DMS 273 (cell line): Measurements from ENCODE around the gene CSRNP3.

Experiments
- DNase-seq: peaks from one replicate; lab custom pipeline; 2025; ENCODE audit not compliant: unreplicated experiment; lab: John Stamatoyannopoulos, UW

Gene CSRNP3

DNA sequence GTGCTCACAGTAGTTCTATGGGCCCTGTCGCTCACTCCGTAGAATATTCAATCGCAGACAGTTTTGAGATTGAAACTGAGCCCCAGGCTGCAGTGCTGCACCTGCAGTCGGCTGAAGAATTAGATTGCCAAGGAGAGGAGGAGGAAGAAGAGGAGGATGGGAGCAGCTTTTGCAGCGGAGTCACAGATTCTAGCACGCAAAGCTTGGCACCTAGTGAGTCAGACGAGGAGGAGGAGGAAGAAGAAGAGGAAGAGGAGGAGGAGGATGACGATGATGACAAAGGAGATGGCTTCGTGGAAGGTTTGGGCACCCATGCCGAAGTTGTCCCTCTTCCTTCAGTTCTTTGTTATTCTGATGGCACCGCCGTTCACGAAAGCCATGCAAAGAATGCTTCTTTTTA, 209.4 kb downstream of the CSRNP3 start:
- DNase-seq, result no peak

GRCh38 chr2:165679621-165680020, 210.1 kb downstream of the CSRNP3 start:
- no peak for DNase-seq

DNA sequence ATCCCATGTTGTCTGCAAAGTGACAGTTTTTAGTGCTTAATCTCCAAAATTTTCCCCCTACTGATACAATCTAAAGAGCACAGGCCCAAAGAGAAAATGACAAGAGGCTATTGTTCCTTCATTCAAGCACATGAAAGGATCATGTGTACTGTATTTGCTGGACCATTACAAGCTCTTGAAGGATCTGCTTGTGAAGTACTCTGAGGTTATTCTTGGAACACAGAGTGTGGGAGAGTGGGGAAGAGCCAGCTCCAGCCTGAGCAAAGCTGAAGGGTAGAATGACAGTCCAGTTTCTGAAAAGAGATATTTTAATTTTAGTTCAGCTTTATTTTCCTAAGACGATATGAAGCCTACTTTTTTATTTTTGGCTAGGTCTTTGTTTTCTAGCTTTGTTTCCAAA, 212.3 kb downstream of the CSRNP3 start:
- DNase-seq, result no peak

DNA sequence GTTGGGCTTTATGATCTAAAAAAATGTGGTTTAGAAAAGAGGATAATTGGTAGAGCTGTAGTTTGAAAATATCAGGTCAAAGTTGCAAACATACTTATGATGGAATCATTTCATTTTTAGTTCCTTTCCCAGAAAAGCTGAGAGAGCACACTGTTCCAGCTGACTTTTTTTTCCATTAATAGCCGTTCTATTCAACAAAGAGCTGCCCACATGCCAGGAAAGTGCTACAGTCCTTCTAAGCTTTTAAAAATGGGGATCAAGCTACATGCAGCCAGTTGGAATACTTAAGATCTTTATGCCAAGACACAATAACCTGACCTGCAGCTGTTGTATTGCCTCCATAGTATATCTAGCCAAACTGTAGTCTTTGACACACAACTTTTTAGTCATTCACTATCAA, 213.0 kb downstream of the CSRNP3 start:
- DNase-seq, result no peak

DNA sequence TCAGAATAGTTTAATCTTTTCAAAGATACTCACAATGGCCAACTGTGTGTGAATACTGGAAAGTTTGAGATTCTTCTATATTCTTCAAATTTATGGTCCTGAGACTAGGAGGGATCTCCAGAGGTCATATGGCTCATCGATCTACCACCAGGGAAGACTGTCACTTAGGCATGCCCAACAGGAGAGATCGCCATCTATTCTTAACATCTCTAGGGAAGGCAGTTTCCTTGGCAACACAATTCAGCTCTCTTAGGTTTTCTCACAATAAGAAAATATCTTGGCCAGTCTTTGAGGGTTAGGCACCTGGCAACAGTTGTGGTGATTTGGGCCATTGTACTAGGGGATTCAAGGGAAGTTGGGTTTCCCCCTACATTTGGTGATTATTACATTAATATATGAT, 217.3 kb downstream of the CSRNP3 start:
- DNase-seq, result no peak

DNA sequence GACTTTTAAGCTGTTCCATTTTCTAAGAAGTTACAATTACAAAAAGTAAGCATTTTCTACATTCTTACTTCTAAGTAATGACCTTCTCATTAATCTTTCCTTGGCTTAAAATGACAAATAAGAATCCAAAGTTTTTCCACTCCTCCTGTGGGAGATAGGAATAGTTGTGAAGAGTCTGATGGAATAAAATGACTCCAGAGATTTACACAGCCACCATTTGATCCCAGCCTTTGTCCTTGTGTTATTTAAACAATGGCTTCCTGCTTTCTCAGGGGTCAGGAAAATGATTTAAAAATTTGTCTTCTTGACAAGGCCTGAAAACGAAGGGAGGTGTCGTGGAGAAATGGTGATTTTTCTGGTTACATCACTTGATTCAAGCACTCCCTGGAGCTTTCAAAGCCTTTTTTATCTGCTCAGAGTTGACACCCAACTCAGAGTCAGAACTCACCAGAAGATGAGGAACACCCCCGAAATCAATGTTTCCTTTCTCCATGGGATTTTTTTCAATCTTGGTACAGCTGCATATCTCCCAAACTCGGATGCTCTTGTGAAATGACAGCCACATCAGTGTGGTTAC, 218.0 kb downstream of the CSRNP3 start:
- DNase-seq, result no peak

DNA sequence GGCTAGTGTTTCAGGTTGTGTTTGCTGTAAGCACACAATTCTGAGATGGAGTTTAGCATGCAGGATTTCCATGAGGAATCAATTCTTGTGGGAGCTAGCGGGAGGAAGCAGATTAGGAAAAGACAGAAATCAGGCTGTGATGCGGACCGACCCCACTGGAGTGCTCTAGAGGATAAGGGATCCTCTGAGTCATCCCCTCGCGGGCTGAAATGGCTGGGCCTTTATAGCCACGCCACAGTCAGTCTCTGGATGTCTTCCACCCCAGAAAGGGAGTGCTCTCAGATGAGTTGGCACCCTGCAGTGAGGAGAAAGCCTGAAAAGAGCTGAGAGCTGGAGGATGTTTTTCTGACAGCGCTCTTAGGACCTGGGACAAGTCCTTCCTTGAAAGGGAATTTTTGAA, 222.1 kb downstream of the CSRNP3 start:
- peak; percentile 13 for DNase-seq

- peak; percentile 82 for DNase-seq
Measured at GRCh38 chr2:165692906-165693305, 223.4 kb downstream of the CSRNP3 start.

DNA sequence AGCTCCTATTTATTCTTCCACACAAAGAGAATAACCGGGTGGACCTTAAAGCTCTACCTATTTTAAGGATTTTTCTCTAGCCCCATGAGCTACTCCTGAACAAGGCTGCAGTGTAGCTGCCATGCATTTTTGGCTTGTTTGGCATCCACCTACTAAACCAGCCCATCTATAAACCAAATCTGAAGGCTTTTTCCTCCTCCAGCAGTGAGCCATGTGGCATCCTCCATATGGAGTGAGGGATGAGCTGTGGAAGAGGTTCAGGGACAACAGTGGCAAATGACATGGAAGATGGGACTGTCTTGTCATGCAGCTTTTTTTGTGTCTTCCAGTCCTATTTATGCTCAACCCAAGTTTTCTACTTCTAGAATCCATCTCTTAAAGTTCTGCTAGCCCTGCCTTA, 224.3 kb downstream of the CSRNP3 start:
- no peak for DNase-seq

GRCh38 chr2:165697748-165698443, 228.4 kb downstream of the CSRNP3 start:
- no peak for DNase-seq

GRCh38 chr2:165698444-165698884, 229.0 kb downstream of the CSRNP3 start:
- peak; percentile 78 for DNase-seq

- DNase-seq, result no peak
Measured at GRCh38 chr2:165699946-165700345, 230.4 kb downstream of the CSRNP3 start.

- peak; percentile 32 for DNase-seq
Measured at GRCh38 chr2:165700531-165700930, 231.0 kb downstream of the CSRNP3 start.

GRCh38 chr2:165701147-165701546, 231.6 kb downstream of the CSRNP3 start:
- no peak for DNase-seq

- DNase-seq, result no peak
Measured at GRCh38 chr2:165706960-165707487, 237.5 kb downstream of the CSRNP3 start.

- DNase-seq, result no peak
Measured at GRCh38 chr2:165716091-165716490, 246.6 kb downstream of the CSRNP3 start.

- no peak for DNase-seq
Measured at GRCh38 chr2:165718610-165719210, 249.2 kb downstream of the CSRNP3 start.

DNA sequence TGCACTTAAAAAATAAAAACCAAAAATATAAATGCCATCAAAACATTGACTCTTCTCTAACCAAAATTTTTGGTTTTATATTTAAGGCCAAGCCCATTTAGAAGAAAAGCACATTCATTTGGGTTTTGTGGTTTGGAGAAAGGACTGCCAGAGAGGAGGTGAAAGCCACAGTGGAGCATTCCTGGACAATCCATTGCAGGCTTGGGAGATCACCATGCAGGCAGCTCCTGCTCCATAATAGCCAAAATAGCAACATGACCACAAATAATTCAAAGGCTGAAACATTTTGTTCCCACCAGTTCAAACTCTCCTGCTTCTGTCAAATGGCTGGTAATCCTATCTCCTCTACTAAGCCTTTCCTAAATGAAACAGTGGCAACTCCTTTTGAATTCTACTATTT, 251.0 kb downstream of the CSRNP3 start:
- no peak for DNase-seq

- no peak for DNase-seq
Measured at GRCh38 chr2:165725421-165725820, 255.9 kb downstream of the CSRNP3 start.
